HG03571 (cell line): ENCODE data around the gene TMEM255B.

ENCODE experiments used
- ATAC-seq: cut with Tn5 transposase; IDR thresholded peaks from one replicate; pipeline ENCODE4 v1.9.1; 2021; ENCODE audit not compliant: unreplicated experiment

Gene TMEM255B

DNA sequence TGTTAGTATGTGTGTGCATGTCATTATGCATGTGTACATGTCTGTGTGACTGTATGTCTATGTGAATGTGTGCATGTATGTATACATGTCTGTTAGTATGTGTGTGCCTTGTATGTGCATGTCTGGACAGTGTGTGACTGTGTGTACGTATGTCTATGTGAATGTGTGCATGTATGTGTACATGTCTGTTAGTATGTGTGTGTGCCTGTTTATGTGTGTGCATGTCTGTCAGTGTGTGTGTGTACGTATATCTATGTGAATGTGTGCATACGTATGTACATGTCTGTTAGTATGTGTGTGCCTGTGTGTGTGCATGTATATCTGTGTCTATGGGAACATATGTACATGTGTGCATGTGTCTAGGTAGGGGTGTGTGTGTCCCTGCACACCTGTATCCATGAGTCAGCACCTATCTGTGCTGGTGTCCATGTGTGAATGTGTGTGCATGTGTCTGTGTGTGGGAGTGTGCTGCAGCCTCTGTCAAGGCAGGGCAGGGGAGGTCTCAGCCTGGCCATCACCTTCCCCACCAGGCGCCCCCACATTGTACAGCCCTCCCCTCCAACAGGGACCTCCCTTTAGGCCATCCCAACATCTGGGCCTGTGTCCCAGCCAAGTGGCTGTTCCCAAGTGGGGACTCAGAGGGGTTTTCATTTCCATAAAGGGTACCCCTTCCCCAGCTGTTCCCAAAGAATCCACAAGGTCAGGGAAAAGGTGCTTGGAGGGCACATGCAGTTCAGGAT lies 100.5 kb downstream of the TMEM255B start:
- ATAC-seq: no peak

DNA sequence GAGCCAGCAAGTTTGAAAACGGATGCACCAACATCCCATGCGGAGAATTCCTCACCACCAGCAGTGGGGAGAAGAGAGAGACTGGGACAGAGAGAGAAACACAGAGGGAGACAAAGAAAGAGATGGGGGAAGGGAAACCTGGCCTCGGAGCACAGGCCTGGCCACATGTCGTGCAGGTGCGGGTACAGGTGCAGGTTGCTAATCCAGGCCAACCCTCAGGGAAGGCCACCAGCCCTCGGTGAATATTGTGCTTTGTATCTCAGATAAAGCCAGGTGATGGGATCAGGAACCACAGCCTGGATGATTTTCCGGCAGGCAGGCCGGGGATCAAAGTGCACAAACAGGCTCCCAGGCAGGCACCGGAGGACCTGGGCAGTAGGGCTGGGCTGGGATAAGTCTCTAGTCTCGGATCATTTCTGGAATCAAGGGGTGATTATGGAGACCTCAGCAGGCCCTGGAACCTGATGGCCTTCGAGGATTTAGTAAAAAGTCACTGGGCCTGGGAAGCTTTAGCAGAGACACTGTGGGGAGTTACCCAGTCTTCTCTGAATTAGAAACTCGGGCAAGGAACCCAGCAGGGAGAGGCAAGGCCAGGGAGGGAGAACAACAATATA lies 101.1 kb downstream of the TMEM255B start:
- ATAC-seq: no peak

DNA sequence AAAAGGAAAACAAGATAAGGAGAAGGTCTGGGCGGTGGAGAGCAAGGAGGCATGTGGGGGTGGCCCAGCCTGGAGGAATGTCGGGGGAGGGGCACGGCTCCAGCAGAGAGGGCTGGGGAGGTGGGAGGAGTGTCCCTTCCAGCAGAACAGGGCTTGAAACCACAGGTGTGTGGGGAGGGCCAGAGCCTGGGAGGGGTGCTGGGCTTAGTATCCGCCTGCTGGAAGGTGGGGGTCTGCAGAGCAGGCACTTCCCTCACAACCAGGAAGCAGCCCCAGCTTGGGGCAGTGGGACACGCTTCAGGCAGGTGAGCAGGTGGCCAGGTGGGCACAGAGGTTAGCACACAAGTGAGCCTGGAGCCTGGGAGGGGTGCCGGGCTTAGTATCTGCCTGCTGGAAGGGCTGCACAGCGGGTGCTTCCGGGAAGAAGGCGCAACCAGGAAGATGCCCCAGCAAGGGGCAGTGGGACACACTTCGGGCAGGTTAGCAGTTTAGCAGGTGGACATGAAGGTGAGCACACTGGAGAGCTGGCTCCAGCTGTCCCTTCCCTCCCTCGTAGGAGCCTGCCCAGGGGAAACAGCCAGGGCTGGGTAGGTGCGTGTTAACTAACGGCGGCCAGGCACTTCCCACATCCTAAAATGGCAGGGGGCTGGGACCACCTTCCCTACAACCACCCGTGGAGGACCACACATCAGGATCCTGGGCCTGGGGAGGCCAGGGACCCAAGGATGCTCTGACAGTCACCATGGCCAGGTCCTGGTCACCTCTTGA lies 101.8 kb downstream of the TMEM255B start:
- no peak for ATAC-seq

DNA sequence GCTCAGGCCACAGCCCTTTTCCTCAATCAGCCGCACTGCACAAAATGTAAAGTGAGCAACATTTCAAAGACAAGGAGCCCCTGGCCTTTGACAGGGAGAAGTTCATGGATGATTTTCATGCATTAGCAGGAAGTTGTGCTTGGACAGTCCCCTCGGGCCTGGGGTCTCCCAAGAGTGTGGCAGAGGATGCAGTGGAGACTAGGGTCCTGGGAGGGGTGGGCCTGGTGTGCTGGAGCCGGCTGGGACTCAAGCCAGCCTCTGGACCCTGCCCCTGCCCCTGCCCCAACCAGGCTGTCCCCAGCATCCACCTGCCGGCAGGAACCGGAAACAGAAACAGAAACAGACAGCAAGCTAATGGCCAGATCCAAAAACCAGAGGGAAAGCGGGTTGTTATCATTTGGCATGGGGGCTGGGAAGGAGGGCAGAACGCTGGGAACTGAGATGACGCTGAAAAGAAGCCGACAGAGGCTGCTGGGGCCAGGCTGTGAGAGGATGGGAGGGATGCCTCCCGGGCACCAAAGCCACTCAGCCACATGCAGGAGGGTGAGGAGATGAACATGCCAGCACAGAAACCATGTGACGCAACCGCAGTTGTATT lies 102.5 kb downstream of the TMEM255B start:
- no peak for ATAC-seq

DNA sequence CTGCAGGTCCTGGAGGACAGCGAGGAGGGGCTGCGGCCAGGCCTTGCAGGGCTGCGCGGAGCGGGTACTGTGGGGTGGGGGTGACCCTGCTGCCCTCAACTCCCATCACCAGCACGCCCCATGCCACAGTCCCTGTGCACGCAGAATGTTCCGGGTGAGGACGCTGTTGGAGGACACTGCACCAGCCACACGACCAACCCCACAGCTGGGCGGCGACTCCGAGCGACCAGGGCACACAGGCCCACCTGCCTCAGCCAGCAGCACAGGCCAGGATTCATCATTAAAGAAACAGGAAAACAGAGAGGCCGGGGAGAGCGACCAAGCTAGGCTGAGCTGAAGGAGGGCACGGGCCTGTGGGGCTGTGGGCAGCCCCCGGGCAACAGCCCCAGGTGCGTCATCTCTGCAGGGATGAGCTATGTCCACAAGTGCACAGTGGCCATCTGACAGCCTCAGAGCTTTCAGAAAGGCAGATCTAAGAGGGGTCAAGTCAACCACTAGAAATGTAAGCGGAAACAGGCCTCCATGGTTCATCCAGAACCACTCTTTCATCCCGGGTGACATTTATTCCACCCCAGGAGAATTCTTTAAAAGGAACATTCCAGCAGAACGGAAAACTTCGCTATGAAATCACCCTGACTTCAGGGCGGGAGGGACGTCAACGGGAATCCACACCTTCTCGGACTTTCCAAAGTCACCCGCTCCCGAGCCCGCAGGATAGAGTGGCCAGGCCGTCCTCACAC lies 103.3 kb downstream of the TMEM255B start:
- ATAC-seq: no peak

DNA sequence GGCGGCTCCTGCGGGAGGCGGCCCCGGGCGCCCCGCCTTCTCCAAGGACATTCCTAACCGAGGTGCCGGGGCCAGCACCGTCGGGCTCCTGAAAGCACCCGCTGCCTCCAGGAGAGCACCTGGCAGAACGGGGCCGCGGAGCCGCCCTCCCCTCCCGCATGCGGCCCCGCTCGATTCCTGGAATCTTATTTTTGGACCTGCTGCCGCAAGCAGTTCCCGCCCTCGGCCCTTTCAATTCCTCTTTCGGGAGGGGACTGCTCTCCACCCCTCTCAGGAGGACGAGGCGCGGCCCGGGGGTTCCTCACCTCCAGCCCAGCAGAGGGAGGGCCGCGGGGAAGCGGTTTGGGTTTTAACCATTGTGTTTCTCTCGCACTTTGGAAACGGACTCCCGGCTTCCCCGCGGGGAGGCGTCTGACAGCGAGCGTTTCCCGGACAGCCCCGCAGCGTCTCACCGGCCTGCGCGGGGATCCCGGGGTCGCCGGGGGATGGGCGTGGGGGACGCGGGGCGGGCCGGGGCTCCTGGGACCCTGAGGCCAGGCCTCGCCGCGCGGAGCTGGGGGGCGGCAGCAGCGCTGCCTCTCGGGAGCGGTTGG lies 104.0 kb downstream of the TMEM255B start:
- ATAC-seq: no peak

DNA sequence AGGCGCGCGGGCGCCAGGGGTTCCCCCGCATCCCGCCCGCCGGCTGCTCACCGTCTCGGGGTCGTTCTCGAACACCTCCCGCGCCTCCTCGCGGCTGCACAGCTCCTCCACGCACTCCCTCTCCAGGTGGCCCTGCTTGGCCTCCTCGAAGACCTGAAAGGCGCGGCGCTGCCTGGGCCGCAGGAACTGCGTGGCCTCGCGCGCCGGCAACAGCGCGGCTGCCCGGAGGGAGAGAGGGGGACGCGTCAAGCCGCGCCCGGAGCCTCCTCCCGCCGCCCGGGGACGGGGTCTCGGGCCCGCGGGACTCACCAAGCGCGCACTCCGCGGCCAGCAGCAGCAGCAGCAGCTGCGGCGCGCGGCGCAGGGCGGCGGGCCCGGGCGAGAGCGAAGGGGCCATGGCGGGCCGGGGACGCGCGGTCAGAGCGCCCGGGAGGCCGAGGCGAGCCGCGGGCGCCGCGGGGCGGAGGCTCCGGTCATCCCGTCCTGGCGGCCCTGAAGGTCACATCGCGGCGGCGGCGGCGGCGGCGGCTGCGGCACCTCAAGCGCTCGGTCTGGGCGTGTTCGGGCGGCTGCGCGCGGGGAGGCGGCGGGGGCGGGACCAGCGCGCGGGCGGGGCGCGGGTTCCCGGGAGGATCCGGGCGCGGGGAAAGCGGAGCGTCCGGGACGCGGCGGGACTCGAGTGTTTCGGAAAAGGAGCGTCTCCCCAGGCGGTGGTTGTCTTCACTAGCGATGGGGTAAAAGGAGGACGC lies 104.7 kb downstream of the TMEM255B start, which contains the start of gene GAS6:
Gene GAS6, minus strand, starts transcription at position 553 of the 749 bp plus-strand sequence. Its CDS starts 156 bp downstream, at position 397.
- ATAC-seq: no peak

DNA sequence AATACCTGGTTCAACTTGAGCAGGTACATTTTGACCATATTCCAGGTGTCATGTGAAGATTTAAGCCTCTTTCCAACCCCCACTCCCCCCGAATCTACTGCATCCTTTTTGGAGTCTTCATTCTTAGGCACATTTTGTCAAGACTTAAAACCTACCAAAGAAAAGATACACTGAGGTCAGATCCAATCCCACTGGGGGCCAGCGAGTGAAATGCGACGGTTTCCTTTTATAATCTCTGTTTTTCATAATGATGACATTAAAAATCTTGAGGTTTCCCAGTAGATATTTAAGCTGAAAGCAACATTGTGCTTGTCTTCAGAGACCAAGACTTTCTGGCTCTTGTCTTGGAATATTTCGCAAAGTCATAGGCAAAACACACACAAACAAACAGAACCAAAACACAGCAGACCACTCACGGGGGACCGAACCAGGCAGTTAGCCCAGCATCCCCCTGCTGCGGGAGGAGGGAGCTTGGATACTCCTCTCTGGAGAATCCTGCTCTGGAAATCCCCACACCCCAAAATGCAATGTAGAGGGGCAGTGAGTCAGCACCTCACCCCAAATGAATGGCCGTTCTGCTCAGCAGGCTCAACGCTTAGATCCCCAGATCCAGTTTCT lies 105.4 kb downstream of the TMEM255B start:
- ATAC-seq: no peak

DNA sequence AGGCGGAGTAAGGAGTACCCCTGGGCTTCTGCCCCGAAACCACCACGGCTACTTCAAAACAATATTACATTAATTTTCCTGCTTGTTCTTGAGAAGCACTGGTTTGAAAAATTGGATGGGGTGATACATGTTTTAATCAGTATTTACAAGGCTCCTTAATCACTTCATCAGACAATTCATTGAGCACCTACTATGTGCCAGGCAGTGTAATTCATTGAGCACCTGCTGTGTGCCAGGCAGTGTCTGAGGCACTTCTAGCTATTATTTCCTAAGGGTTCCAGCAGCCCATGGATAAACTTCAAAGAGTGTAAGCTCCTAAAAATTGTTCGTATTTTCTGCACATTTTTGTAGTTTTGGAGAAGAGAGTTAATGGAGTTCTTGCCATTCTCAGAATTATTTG lies 106.4 kb downstream of the TMEM255B start:
- ATAC-seq: no peak
